SH-SY5Y (cell line): ENCODE results near the gene DCLK1.

Source experiments
- GATA2 ChIP-seq: IDR thresholded peaks from 2 replicates; pipeline ENCODE4 v1.6.1; 2011; ENCODE audit warnings: mild to moderate bottlenecking, low read depth, low read length
- GATA3 ChIP-seq: IDR thresholded peaks from 2 replicates; pipeline ENCODE4 v1.6.1; 2011; ENCODE audit warnings: low read depth, mild to moderate bottlenecking, low read length, moderate library complexity

Gene DCLK1

DNA sequence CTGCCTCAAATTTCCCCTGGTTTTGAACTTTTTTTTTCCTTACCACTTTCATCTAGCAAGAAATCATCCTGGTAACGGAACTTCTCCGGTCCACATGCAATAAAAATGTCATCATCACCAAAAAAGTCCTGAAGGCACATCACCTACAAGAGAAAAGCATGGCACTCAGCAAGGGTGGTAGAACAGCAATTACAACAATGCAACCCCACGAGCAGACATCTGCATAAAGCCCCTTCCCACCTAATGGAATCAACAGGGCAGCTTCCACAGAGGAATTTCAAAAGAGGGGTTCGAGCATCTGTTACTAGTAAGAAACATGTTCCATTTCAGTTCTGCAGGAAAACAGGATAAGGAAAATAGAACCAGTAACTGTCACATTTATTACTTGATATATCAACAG lies 183.9 kb downstream of the DCLK1 start:
- TF ChIP-seq GATA2 (no peak), GATA3 (no peak)

DNA sequence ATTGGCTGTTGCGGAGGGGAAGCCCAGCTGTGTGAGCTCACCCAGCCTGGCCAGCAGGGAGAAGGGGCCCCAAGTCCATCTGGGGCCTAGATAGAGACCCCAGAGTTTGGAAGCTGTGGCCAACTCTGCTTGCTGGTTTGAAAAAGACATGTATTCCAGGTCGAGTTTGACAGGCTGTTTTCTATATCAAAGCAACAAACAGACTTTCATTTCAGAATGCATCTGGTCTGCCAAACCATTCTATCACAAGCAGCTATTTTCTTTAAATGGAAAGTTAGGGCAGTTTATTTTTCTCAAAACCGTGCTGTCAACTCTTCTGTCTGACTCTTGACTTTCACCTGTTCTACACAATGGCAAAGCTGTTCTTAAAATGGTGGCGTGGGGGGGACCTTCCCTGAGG lies 185.8 kb downstream of the DCLK1 start:
- TF ChIP-seq GATA3 (no peak), GATA2 (no peak)

GRCh38 chr13:35941374-35941773 lies 189.8 kb downstream of the DCLK1 start:
- no peak for TF ChIP-seq GATA2
- TF ChIP-seq GATA3: no peak

- TF ChIP-seq GATA2 (no peak), GATA3 (no peak)
These were observed 190.4 kb downstream of the DCLK1 start for GRCh38 chr13:35940734-35941133.

DNA sequence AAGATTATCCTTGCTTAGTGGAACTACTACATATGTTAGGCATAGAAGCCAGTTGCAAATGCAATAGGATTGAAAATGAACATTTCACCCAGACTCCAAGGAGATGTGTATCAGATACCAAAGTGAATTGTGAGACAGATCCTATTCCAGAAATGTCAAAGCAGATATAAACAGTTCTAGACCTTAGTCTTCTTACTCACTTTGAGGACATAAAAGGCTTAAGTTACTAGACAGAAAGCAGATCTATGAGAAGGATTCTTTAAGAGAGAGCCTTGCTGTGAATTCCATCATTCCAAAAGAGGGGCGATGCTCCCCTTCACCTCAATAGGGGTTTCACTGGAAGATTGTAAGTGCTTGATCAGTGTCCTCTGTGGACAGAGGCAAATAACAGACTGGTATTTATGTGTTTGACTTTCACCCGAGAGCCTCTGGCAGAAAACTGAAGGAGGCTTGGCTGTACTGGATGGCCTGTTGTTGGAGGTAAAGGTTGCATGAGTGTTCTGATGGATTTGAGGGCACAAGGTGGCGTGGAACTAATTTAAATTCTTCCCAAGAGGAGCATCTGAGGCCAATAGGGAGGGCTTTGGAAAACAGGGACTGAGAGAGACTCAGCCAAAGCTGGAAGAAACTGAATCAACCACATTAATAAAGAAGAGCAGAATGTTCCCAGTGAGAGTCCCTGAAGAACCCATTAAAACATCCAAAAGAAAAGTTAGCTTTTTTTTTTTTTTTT lies 194.8 kb downstream of the DCLK1 start:
- TF ChIP-seq GATA3 (no peak), GATA2 (no peak)

GRCh38 chr13:35930665-35931631 lies 200.2 kb downstream of the DCLK1 start:
- TF ChIP-seq GATA2: no peak
- TF ChIP-seq GATA3: no peak

DNA sequence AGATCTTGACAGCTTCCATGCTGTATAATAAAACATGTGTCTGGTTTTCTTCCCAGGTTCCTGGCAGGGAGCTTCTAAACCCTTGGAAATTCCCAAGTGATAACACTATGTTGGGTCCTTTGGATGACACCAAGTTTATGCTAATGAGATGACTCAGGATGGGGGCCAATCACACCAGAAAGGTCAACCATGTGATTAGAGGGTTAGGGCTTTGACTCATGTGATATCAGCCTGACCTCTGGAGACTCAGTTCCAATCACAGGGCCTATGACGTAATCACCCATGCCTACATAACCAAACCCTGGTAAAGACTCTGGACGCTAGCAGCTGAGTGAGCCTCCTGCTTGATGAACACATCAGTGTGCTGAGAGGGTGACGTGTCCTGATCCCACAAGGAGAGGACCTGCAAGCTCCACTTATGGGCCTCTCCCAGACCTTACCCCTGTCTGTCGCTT lies 203.6 kb downstream of the DCLK1 start:
- TF ChIP-seq GATA3: no peak
- no peak for TF ChIP-seq GATA2

DNA sequence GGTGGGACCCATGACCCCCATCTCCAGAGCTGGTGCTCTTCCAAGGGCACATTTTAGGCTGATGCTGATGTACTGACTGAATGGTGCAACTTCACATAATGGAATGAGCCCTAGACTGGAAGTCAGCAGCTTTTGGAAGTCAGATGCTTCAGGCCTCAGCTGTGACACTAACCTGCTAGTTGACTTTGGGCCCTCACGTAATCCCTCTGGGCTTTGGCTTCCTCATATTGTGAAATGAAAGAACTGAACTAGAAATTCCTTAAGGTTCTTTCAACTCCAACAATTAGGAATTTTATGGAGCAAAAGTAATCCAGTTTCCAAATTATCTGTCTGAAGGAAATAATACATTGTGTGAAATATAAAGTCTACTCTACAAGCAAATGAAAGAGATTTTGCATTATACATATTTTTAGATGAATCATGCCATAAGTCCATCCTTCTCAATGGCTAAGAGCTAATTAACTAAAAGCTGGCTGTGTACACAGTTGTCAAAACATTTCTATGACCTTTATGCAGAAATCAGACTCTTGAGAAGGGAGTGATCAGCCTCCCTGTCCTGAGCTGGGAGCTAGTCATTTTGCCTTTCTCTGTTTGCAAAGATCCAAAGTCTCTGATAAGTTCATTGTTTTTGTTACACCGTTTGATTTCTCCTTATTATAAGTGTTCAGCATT lies 204.2 kb downstream of the DCLK1 start:
- TF ChIP-seq GATA2 (no peak), GATA3 (no peak)

DNA sequence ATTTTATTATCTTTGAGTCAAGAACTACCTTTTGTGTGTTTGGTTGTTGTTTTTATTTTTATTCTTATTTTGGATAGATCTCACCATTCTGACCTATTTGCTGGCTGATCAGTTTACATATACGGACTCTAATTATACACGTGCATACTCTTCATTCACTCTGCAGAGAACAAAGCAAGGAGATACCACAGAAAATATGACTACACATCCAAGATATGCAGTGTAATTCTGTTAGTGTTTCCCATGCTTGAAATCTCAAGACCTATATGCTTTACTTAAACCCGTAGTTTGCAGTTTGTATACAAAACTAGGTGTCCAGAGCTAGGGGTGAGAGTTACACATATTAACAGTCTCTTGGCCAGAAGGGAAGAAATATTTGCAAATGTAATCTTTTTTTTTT lies 205.5 kb downstream of the DCLK1 start:
- no peak for TF ChIP-seq GATA3
- no peak for TF ChIP-seq GATA2

DNA sequence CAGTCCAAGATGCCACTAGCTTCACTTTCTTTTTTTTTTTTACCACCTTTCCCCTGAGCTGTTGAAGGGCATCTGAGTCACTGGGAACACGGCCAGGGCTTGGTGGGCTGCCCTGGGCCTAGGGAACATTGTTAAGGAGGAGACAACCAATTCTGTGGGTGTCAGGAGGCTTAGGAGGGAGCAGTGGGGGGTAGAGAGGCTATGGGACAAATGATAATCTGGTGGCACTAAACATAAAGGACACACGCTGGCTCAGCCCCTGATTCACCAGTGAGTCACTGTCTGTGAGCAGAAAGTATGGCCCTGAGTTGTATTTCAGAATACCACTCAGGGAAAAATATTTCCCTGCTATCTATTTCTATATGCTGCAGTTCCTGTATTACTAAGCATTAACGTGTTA lies 207.8 kb downstream of the DCLK1 start:
- TF ChIP-seq GATA2: no peak
- TF ChIP-seq GATA3: no peak

DNA sequence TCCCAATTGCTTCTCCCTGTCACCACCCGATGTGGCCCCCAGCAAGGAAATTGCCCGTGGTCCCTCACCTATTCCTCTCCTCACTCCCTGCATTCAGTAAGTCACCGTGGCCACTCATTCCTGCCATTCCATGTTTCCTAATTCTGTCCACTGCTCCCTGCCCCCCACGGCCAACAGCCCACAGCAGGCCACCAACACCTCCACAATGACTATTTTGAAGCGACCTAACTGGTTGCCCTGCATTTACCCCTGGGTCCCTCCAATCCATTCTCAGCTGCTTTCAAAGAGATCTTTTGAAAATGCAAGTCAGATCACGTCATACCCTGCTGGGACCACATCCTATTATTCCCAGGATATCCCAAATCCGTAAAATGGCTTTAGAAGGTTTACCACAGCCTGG lies 210.4 kb downstream of the DCLK1 start:
- no peak for TF ChIP-seq GATA3

DNA sequence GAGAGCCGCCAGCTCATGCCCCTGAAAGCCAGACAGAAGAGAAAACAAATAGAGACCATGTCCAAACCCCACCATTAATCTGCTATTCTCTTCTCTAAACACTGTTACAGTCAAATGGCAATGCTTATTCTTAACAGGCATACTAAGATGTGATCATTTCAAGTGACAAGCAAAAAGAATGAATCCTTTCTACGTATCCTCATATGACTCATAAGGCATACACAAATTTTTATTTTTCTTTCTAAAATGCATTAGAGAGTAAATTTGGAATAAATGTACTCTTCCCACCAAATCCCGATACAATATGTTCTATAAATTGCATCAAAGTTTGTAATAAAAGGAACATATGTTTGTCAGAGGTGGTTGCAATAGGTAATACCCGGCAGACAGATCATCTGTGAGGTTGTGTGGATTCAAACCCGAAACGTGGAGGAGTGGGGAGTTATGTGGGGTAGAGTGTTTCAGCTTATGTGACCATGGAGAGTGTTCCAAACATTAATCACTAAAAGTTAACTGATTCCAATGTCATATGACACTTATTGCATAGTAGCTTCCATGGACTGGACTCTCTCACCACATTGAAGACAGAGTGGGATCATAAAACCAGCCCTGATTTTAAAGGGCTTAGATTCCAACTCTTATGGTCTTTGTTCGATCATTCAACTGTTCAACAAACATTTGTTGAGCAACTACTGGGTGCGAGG lies 213.1 kb downstream of the DCLK1 start:
- no peak for TF ChIP-seq GATA3
- no peak for TF ChIP-seq GATA2

DNA sequence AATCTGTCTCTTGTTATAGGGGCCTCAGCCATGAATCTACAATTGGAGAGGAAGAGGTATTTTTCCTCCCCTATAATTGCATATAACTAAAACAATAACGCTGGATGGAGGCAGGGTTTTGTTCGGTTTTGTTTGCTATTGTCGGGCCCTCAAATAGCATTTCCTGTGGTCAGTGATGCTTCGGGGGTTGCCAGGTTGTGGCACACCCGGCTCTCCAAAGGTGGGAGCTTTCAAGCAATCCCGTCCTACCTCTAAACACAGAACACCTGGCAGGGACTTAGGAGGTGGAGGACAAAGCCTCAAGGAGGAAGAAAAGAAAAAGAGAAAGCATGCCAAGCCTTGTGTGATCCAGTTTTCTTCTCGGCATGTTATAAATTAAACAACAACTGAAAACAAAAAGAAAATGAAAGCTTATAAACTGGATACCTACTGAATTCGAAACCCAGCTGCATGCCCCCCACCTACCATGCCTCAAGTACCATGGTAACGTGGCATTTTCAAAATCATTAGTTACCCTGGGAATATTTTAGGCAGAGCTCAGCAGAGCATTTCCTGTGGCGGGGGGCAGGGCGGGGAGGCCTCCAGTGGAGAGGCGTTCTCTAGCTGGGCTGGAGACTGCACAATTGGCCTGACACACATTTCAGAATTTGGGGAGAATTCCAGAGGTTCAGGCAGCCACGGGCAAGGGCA lies 213.8 kb downstream of the DCLK1 start:
- no peak for TF ChIP-seq GATA2
- TF ChIP-seq GATA3: no peak

- TF ChIP-seq GATA3 (no peak), GATA2 (no peak)
These were observed 215.0 kb downstream of the DCLK1 start for GRCh38 chr13:35916146-35916545.
